ENCODE results near the gene EHMT1.

Gene EHMT1

GRCh38 chr9:137723783-137724445 is 105.1 kb downstream of the EHMT1 start:
- TF ChIP-seq REST (IDR thresholded peaks at IDR 0.05; ENCODE audit: insufficient read depth in 1 of 2, low read depth in 2 of 2, low read length in 2 of 2) = no peak
- TF ChIP-seq POLR2AphosphoS5 (IDR thresholded peaks at IDR 0.05; ENCODE audit: low read depth, low read length) = no peak
- no peak for TF ChIP-seq FOXP2 (optimal IDR thresholded peaks at IDR 0.05; ENCODE audit: borderline replicate concordance, extremely low read depth, extremely low read length, insufficient read depth)
- no peak for TF ChIP-seq TAF1 (IDR thresholded peaks at IDR 0.05; ENCODE audit: borderline replicate concordance, insufficient read depth, low read length)
- no peak for TF ChIP-seq SIN3A (IDR thresholded peaks at IDR 0.05; ENCODE audit: borderline replicate concordance, insufficient read depth, low read length)

- TF ChIP-seq FOXP2 (optimal IDR thresholded peaks at IDR 0.05; ENCODE audit: borderline replicate concordance, extremely low read depth, extremely low read length, insufficient read depth) = no peak
- TF ChIP-seq POLR2AphosphoS5 (IDR thresholded peaks at IDR 0.05; ENCODE audit: low read depth, low read length) = no peak
- no peak for TF ChIP-seq SIN3A (IDR thresholded peaks at IDR 0.05; ENCODE audit: borderline replicate concordance, insufficient read depth, low read length)
- no peak for TF ChIP-seq REST (IDR thresholded peaks at IDR 0.05; ENCODE audit: insufficient read depth in 1 of 2, low read depth in 2 of 2, low read length in 2 of 2)
- no peak for TF ChIP-seq TAF1 (IDR thresholded peaks at IDR 0.05; ENCODE audit: borderline replicate concordance, insufficient read depth, low read length)
These were observed 106.0 kb downstream of the EHMT1 start for GRCh38 chr9:137724818-137725240.

GRCh38 chr9:137725598-137725997 is 106.8 kb downstream of the EHMT1 start:
- TF ChIP-seq TAF1 (IDR thresholded peaks at IDR 0.05; ENCODE audit: borderline replicate concordance, insufficient read depth, low read length) (no peak), FOXP2 (optimal IDR thresholded peaks at IDR 0.05; ENCODE audit: borderline replicate concordance, extremely low read depth, extremely low read length, insufficient read depth) (no peak), POLR2AphosphoS5 (IDR thresholded peaks at IDR 0.05; ENCODE audit: low read depth, low read length) (no peak), REST (IDR thresholded peaks at IDR 0.05; ENCODE audit: insufficient read depth in 1 of 2, low read depth in 2 of 2, low read length in 2 of 2) (no peak), SIN3A (IDR thresholded peaks at IDR 0.05; ENCODE audit: borderline replicate concordance, insufficient read depth, low read length) (no peak)

GRCh38 chr9:137726764-137727163 is 108.0 kb downstream of the EHMT1 start:
- TF ChIP-seq FOXP2 (optimal IDR thresholded peaks at IDR 0.05; ENCODE audit: borderline replicate concordance, extremely low read depth, extremely low read length, insufficient read depth) (no peak), TAF1 (IDR thresholded peaks at IDR 0.05; ENCODE audit: borderline replicate concordance, insufficient read depth, low read length) (no peak), REST (IDR thresholded peaks at IDR 0.05; ENCODE audit: insufficient read depth in 1 of 2, low read depth in 2 of 2, low read length in 2 of 2) (no peak), SIN3A (IDR thresholded peaks at IDR 0.05; ENCODE audit: borderline replicate concordance, insufficient read depth, low read length) (no peak), POLR2AphosphoS5 (IDR thresholded peaks at IDR 0.05; ENCODE audit: low read depth, low read length) (no peak)
